CD1c-positive myeloid dendritic cell (primary cell): ENCODE data around the gene FBXO31.
"Not testable (repeated sequence)": the region's sequence is repeated elsewhere in the genome, so short reads cannot be mapped to it uniquely, and the experiment has no call there.

ENCODE experiments used
- DNase-seq: peaks from one replicate; pipeline ENCODE4 v3.0.0-alpha.2; 2016; ENCODE audit errors: extremely low spot score

Gene FBXO31

DNA sequence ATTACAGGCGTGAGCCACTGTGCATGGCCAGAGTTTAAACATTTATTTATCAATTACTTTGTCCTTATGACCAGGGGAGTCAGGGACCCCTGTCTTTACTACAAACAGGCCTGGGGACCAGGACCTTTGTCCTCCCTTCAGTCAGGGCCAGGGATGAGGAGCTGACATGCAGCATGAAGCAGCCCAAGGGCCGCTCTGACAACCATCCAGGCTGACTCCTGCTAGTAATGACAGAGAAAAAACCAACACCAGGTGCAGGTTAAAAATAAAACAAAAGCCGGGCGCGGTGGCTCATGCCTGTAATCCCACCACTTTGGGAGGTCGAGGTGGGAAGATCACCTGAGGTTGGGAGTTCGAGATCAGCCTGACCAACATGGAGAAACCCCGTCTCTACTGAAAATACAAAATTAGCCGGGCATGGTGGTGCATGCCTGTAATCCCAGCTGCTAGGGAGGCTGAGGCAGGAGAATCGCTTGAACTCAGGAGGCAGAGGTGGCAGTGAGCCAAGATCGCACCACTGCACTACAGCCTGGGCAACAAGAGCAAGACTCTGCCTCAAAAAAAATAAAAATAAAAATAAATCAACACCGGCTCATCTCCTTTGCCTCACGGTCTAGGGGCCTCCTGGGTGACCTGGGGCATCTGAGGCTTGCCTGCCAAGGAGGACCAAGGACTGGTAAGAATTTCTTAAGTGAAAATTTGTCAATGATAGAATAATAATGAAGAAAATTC, 20.6 kb downstream of the FBXO31 start:
- DNase-seq: not testable (repeated sequence)

DNA sequence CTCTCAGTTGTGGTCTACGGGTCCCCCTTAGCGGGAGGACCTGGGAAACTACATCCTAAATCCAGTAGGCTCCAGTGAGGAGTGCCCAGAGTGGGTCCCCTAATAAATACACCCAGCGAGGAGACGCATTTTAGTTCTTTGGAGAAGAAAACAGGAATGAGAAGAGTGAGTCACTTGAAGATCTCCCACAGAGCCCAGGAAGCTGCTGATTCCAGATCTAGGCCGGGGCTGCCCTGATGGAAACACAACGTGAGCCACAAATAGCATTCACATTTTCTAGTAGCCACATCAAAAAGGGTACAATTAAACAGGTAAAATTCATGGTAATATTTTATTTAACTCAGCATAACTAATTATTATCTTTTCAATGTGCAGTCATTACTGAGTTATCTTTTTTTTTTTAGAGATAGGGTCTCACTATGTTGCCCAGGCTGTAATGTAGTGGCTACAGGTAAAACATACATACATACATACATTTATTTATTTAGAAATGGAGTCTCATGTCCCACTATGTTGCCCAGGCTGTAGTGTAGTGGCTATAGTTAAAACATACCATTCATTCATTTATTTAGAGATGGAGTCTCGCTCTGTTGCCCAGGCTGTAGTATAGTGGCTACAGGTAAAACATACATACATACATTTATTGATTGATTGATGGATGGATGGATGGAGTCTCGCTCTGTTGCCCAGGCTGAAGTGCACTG, 21.5 kb downstream of the FBXO31 start:
- DNase-seq: no peak

DNA sequence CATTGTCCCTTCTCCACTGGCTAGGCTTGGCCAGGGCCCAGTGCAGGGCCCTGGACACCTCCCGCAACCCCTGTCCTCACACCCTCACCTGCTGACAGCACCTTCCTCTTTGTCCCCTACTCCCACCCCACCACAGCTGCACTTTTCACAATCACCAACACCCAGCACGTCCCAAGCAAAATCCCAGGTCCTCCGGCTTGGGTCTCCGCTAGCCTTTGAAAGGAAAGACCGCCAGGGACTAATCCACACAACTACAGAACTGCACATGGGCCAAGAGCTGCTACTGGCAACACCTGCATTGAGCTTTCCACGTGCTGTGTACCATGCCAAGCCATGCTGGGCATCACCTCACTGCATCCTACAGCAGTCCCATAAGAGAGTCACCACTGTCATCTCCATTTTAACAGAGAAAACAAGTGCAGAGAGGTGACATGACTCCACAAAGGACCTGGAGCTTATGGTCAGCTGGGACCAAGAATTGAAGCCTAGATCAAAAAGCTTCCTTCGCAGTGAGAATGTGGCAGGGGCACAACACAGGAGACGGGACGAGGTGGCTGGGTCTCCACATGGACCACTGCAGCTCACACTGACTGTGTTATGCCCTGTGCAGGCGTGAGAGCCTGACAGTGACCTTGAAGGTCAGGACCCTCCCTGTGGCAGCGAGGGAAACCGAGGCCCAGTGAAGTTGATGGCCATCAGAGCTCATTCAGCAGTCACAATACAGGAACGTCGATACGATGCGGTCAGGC, 22.5 kb downstream of the FBXO31 start:
- DNase-seq: no peak

DNA sequence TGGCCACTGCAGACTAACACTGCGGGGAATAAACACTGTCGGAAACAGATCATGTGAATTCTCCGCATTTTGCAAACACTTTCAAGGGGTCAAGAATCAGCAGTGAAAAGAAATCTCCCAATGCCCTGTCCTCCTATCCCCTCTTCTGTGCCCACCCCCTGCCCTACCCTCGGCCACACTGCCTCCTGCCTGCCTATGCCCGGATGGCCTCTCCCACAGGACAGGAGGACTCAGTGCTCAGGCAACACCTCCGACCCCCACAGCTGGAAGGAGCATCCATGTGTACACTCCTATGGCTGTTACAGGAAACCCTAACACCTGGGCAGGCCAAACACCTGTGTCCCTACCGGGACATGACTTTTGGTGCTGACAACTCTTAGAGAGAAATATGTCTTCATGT, 24.5 kb downstream of the FBXO31 start:
- DNase-seq: no peak

DNA sequence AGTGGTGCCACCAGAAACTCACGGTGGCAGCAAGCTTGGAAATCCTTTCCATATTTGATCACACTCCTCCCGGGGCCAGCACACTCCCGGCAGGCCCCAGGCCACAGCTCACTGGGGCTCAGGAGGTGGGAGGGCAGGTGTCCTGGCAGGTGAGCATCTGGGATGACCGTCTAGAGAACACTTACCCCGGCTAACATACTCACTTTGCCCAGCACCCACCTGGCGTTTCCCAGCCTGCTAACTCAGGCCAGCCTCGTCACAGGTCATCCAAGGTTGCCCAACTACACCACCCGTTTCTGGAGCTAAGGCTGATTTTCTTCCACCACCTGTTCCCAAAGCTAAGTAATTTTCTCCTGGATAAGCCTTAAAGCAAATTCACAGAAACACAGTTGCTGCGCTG, 24.9 kb downstream of the FBXO31 start:
- no peak for DNase-seq

DNA sequence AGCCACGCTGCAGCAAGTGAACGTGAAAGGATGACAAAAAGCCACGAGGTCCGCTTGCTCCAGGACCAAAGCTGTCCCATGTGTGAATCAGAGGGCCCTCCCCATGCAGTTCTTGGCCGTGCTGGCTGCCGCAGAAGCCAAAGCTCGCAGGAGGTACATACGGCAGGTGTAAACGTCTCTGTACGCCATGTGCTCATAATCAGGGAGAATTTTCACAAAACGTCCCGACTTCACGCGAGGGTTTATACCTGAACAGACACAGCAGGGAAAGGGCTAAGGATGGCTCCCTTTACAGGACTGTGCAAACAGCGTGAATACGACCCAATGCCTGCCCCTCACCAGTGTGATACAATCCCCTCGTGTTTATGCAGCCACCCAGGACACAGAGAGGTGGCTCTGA, 25.3 kb downstream of the FBXO31 start:
- DNase-seq: no peak

DNA sequence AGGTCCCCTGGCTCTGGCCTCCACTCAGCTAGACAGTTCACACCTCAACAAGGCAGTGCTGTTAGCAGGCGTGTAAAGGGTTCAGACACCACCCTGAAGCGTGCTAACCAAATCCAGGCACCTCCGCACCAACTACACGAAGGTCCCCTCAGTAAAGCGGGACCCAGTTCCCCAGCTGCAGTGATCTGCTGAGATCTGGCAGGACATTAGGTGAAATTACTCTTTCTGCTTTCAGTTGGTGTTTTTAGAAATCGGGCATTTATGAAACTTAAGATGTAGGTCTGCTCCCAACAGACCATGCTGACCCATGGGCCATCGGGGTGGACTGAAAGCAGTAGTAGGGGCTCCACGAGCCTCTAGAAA, 27.1 kb downstream of the FBXO31 start:
- DNase-seq: no peak

DNA sequence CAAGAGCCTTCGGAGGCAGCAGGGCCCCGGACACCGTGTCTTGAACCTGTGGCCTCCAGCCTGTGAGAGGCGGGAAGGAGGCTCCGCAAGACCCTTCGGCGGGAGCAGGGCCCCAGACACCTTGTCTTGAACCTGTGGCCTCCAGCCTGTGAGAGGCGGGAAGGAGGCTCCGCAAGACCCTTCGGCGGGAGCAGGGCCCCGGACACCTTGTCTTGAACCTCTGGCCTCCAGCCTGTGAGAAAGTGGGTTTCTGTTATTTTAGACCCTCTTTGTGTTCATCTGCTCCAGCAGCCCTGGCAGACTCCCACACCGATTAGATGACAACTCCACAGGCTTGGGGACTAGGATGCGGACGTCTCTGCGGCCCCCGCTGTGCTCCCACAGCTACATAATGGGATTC, 30.0 kb downstream of the FBXO31 start:
- no peak for DNase-seq

DNA sequence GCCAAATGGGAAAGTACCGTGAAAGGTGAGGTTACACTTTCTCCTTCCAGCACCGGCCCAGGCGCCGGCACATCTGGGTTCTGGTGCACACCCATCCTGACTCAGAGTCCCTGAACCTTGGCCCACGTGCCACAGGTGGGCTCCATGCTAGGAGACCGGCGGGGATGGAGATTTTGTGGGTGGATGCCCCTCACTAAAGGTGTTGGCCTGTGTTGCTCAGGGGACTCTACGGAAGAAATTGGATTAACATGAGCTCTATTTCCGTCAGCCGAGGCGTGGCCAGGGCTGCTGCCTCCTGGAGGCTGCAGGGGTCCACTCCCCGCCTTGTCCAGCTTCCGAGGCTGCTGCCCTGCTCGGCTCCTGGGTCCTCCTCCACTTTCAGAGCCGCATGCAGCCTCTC, 30.8 kb downstream of the FBXO31 start:
- DNase-seq: no peak

DNA sequence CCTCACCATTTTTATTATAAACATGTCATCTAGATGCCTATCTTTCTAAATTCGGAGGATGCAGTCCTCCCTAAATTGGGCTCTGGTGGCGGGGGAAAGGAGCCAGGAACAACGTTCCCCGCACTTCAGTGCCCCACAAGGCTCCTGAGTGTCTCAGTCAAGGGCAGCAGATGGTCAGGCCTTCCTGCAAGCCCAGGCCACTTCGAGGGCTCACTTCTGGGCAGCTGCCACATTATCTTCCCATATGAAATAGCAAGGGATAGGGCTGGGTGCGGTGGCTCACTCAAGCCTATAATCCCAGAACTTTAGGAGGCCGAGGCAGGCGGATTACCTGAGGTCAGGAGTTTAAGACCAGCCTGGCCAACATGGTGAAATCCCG, 32.3 kb downstream of the FBXO31 start:
- DNase-seq: no peak

DNA sequence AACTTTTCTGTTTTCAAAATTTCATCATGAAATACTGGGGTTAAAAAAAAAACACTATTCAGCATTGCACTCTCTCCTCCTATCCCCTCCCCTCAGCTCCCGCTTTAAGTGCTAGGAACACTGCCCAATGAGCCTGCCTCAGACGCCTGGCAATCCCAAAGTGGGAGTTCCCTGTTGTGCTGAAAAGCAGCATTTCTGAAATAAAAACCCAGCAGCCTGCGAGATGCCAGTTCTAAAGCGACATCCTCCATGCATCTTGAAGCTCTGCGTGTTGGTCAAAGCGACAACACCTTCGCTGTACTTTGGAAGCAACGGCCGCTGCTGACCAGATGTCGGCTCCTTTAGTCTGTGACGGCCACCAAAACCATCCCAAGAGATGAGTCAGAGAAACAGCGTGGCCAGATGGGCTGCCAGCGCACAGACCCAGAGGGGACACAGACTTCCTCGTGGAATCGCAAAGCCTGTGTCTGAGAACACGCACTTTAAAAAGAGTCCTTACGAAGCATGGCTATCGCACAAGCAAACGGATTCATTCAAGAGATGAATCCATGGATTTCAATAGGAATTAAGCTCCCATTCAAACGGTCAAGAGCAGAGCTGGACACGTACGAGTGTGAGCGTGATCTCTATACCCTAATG, 32.8 kb downstream of the FBXO31 start:
- no peak for DNase-seq

DNA sequence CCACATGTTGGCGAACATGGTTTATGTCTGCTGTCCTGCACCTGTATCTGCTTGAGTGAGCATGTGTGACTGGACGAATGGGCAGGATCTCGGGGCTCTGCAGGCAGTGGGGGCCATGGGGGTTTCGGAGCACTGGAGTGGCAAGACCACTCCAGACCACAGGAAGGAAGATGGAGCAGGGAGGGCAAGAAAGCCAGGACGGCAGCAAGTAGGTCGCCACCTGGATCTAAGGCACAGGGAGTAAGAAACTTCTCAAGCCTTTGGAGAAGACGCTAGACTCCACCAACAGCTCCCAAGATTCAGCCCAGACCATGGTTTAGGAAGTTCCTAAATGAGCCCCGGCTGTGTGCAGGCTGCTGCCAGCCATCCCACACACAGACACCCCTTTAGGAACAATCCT, 33.5 kb downstream of the FBXO31 start:
- no peak for DNase-seq

DNA sequence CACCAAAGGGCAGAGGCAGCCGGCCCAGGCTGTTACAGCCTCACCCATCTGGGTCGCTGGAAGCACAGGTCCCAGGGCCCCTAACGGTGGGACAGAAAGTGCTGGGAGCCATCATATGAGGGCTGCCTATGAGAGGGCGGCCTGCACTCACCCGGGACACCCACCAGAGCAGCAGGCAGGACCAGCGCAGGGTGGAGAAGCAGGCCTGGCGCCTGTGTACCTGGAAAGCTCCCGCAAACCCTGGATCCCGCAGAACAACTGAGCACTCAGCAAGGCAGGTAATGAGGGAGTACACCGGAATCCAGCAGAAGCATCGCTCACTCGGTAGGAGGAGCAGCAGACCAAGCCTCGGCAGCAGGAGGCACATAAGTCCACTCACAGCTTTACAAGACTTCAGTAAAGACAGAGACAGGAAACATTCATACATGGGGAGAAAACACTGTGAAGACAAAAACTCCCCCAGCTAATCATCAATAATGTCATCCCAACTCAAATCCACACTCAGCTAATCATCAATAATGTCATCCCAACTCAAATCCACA, 34.9 kb downstream of the FBXO31 start:
- no peak for DNase-seq

DNA sequence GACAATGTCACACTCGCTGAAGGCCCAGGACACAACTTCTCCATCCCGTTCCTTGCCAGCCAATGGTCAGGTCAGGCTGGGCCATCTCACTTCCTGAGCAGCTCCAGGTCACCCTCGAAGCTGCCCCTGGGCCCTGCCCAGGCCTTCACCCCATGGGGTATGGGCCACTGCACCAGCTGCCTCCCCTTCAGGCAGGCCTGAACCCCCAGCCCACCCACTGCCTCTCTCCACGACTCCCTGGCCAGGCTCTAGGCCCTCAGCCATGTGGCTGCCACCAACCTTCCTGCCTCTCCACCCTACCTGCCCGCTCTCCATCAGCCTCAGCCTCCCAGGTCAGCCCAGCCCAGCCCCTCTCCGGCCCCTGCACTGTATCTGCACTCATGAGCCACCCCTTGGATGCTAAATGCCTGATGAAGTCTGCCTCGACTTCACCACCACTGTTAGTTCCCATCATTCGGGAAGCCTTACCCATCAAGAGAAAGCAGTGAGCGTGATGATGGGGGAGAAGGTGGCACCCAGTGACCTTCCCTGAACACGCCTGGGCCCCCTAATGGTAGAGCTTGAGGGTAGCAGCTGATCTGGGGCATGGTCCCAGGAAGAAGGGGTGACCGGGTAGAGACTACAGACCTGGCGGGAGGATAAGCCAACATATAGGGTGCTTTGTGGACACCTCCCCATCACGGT, 35.5 kb downstream of the FBXO31 start:
- no peak for DNase-seq

DNA sequence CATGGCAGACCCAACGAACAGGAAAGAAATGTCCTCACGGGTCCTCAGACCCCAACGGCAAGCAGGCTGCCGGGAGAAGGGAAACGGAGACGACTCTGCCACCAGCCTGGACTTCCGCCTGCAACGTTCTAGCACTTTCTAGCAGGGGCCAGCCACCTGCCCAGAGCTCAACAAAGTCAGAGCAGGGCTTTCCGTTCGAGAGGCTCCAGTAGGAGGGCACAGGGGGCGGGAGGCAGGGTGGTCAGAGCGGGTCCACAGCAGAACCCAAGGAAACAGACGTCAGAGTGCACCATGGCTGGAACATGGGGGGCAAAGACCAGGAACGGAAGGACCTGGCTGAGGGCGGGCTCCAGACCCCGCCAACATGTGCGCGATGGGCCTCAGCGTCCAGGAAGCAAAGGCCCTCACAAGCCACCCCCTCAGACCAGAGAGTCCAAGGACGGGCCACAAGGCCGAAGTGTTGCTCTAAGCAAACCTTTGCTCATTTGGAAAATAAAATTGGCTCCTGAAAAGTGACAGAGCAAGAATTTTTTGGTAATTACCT, 37.0 kb downstream of the FBXO31 start:
- DNase-seq: no peak

DNA sequence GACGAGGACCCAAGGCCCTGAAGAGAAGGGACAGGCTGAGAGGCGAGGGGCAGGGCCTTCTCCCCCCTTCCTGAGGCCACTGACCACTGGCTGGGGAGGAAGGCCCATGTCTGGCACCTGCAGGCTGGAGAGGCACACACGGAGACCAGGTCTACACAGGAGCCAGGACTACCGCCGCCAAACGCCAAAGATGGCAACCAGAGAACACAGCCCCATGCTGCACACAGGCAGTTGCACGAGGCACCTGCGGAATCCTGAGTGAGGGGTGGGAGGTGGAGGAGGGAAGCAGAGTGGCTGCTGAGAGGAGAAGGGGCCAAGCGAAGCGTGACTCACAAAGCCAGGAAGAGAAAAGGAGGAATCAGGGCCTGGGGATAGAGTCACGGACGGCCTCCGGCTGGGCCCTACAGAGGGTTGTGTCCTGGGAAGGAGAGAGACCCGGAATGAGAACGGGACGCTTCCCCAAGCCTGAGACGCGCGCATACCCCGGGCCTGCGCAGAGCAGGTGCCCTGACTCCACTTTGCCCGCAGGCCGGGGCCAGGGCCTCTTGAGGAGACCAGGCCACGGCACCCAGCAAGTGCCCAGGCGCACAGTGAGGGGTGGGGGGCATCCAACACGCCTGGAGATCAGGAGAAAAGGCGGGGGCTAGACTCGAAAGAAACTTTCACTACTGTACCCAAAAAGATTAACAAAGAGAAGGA, 37.7 kb downstream of the FBXO31 start:
- no peak for DNase-seq

DNA sequence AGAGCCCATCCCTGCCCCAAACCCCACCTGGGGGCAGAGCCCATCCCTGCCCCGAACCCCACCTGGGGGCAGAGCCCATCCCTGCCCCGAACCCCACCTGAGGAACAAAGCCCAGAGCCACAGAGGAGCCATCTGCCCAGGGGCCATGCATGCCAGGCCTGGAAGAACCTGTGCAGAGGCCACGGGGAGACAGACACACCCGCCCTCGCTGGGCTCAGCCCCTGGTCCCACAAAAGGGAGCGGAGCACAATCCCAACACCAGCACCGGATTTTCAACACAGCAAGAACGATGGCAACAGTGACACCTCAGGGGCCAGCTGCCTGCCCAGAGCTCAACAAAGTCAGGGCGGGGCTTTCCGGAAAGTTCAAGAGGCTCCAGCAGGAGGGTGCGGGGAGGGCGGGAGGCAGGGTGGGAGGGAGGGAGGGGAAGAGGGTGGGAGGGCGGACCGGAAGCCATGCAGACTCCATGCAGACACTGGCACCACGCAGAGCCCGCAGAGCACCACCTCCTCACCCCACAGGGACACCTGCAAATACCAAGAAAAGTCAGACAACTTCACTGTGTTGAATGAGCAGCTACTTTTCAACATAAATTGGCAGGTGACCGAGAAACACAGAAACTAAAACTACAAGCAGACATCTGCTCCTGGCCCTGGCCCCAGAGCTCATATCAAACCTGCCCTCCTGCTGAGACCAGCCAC, 38.5 kb downstream of the FBXO31 start:
- peak; percentile 6 for DNase-seq

DNA sequence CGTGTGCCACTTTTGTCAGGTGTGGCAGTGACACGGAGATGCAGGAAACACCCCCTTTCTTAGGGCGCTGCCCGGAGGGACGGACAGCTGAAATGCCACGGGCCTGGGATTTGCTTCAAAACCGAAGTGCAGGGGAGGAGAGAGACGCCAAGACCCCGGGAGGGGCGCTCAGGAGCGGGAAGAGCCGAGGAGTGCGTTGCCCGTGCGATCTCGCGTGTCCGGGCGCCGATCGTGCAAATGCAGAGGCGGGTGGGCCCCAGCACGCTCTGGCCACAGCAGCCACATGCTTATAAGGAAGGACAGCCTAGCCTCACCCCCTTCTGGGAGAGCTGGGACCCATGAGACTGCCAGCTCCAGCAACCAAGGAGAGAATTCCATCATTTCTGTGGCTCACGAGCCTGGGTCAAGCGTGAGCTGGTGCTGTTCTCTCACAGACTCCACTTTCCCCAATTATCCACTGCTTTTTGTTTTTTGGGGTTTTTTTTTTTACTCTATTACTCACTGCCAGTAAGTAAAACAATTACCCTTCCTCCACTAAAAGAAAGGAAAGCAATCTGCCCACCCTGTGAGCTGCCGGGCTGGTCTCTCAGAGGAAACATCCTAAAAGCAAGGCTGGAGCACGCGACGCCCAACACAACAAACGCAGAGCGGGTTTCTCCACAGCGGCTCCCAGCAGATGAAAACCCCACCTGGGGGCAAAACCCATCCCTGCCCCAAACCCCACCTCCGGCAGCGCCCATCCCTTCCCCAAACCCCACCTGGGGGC, 39.2 kb downstream of the FBXO31 start:
- no peak for DNase-seq

DNA sequence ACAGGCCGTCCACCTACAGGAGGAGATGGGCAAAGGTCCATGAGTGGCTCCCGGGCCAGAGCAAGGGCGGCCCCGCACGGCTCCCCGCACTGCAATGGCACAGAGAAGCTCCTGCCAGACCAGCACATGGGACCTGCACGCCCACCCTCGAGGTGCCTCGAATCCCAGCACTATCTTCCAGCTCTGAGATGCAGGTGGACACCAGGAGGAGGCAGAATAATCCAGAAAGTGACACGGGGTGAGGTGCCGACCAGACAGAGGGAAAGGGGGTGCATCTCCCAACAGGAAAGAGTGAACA, 39.9 kb downstream of the FBXO31 start:
- no peak for DNase-seq
